ENCODE data around the gene KRTAP22-2. TPM values are rescaled to one million over a fixed set of nuclear protein-coding genes. Genes with fewer than 3 reads are reported as not detected.

Gene KRTAP22-2
- total and polyA plus RNA-seq, 2 of the 8 experiments (the other 6 are each of a cell fraction or from before 2014, with no cell fraction given): not detected

DNA sequence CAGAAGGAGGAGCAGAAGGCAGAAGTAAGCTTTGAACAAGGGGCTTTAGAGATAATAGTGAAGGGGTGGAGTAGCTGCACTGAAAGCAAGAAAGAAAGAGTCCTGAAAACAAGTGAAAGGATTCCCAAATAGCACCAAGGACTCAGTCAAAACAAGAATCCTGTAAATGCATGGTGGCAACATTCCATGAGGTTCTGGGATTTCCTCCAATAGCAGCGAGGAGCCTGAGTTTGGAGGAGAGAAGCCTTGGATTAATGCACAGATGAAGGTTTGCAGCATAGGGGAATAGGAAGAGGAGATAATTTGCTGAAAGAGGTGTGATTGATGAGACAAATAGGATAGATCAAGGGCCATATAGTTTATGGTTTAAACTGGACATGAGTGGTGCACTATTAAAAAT lies 10.9 kb downstream of the KRTAP22-2 start (continued):
- no peak for TF ChIP-seq CHD7 (IDR thresholded peaks at IDR 0.05; ENCODE audit: insufficient replicate concordance, low read length)
- no peak for TF ChIP-seq EZH2 (IDR thresholded peaks at IDR 0.05; ENCODE audit: low read depth, low read length, severe bottlenecking)
